Measurements from ENCODE around the gene MIGA2.
"Not testable (repeated sequence)": the region's sequence is repeated elsewhere in the genome, so short reads cannot be mapped to it uniquely, and the experiment has no call there.

Gene MIGA2, protein sequence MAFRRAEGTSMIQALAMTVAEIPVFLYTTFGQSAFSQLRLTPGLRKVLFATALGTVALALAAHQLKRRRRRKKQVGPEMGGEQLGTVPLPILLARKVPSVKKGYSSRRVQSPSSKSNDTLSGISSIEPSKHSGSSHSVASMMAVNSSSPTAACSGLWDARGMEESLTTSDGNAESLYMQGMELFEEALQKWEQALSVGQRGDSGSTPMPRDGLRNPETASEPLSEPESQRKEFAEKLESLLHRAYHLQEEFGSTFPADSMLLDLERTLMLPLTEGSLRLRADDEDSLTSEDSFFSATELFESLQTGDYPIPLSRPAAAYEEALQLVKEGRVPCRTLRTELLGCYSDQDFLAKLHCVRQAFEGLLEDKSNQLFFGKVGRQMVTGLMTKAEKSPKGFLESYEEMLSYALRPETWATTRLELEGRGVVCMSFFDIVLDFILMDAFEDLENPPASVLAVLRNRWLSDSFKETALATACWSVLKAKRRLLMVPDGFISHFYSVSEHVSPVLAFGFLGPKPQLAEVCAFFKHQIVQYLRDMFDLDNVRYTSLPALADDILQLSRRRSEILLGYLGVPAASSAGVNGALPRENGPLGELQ

GRCh38 chr9:129036241-129036922, at the start of gene MIGA2:
Gene MIGA2 (plus strand): TSS chr9:129036626. CDS start chr9:129040595, 3,969 bp downstream.
- DNase-seq = peak; percentile 98

- DNase-seq = no peak
Measured at GRCh38 chr9:128986671-128987070, 49.8 kb upstream of the MIGA2 start.

DNA sequence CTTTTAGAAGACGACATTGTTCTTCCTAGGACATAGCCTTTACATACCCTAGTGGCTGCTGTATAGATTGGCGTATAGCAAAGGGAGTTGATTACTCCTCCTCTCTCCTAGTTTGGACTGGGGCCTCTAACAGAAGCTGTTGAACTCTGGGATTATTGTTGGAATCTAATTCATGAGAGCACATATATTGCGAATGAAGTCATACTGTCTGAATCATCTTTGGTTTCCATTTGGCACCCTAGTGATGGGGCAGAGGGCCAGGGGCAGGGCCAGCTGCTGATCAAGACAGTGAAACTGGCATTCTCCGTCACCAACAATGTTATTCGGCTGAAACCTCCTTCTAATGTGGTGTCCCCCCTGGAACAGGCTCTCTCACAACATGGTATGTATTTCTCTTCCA, 48.6 kb upstream of the MIGA2 start:
- DNase-seq = peak; percentile 34

- DNase-seq = peak; percentile 61
Measured at GRCh38 chr9:128992995-128993394, 43.4 kb upstream of the MIGA2 start.

- DNase-seq = peak; percentile 60
Measured at GRCh38 chr9:128995791-128996190, 40.6 kb upstream of the MIGA2 start.

DNA sequence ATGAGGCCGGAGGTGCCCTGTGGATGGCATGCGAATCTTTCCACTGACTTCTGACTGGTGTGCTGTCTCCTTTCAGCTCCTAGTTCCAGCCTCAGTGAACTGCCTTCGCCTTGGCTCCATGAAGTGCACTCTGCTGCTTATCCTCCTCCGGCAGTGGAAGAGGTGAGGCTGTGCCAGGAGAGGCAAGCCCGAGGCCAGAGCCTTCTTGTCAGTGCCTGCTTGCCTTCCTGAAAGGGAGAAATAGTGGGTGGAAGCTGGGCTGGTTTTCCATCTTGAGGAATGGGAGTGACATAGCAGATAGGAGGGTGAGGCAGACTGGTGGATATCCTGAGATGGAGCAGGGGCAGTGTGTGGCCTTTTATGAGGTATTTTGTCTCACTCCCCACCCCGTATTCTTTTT, 38.0 kb upstream of the MIGA2 start:
- DNase-seq = no peak

GRCh38 chr9:128999581-129000206, 36.7 kb upstream of the MIGA2 start:
- no peak for DNase-seq

- DNase-seq = no peak
Measured at GRCh38 chr9:129001504-129002325, 34.7 kb upstream of the MIGA2 start.

DNA sequence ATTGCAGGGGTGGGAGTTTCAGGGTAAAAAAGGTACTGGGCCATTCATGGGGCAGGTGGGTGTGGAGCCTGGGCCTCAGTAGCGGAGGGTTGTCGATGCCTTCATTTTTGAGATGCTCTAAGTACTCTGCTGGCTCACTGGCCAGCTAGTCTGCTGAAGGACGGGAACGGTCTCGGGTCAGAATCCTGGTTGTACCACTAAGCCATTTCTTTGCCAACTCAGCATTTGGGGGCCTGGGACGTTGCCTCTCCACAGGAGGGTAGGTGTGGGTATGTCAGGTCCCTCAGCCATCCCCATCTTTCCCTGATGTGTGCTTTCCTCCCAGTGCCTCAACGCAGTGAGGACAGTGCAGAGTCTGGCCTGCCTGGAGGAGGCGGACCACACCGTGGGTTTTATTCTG, 33.4 kb upstream of the MIGA2 start:
- DNase-seq = no peak

GRCh38 chr9:129004173-129004572, 32.3 kb upstream of the MIGA2 start:
- DNase-seq = not testable (repeated sequence)

DNA sequence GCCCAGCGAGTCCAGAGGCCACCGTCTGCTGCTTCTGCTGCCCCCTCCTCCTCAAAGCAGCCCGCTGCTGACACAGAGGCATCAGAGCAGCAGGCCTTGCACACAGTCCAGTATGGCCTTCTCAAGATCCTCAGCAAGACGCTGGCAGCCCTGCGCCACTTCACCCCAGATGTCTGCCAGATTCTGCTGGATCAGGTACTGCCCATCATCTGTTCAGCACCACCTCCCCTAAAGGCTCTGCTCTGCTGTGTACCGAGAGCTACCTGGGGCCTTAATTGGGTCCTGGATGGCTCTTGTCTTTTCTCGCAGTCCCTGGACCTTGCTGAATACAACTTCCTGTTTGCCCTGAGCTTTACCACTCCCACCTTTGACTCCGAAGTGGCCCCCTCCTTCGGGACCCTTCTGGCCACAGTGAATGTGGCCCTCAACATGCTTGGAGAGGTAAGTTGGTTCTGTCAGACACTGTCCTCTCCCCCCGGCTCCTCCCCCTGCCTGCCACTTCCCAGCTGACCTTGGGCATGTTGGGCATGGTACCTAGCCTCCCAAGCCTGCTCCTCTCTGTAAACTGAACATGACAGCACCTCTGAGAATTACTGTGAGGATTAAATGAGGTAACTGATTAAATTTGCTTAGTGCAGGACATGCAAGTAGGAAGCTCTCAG, 31.0 kb upstream of the MIGA2 start:
- DNase-seq = no peak

- DNase-seq = peak; percentile 87
Measured at GRCh38 chr9:129006328-129007034, 29.9 kb upstream of the MIGA2 start.

GRCh38 chr9:129007035-129007765, 29.2 kb upstream of the MIGA2 start:
- no peak for DNase-seq

- DNase-seq = no peak
Measured at GRCh38 chr9:129007766-129008468, 28.5 kb upstream of the MIGA2 start.

- no peak for DNase-seq
Measured at GRCh38 chr9:129008469-129008965, 27.9 kb upstream of the MIGA2 start.

DNA sequence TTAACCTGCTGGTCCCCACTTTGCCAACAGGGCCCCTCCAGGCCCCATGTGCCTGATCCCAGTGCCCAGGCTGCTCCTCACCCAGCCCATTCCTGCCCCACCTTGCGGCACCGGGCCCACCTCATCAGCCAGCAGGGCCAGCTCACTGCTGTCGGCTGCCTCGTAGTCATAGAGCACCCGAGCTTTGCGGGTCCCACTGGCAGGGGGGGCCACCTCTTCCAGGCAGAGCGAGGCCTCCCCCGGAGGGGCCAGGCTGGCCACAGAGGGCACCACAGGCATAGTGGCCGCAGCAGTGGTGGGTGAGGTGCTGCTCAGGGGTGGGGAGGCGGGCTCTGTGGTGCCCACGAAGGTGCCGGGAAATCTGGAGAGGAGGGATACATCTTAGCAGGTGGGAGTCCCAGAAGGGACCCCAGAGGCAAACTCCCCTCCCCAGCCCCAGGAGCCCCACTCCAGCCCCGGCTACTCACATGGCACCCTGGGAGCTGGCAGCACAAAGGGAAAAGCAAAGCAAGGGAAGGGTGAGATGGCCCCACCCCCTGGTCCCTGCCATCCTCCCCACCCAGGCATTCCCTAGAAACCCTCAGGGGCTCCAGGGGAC, 27.3 kb upstream of the MIGA2 start:
- no peak for DNase-seq

GRCh38 chr9:129009584-129010141, 26.8 kb upstream of the MIGA2 start:
- DNase-seq = no peak

GRCh38 chr9:129010267-129010975, 26.0 kb upstream of the MIGA2 start:
- no peak for DNase-seq
